ENCODE data around the gene ZNF664.

GRCh38 chr12:124046456-124046740, 73.4 kb downstream of the ZNF664 start:
- no peak for TF ChIP-seq POLR2AphosphoS5 (IDR thresholded peaks at IDR 0.05; ENCODE audit: low read depth, low read length)
- TF ChIP-seq POLR2A (IDR thresholded peaks at IDR 0.05; ENCODE audit: low read depth, low read length) = no peak
- TF ChIP-seq TAF1 (IDR thresholded peaks at IDR 0.05; ENCODE audit: borderline replicate concordance, low read depth, low read length) = no peak

Measured in GM12892 (cell line).